SK-N-SH (cell line): ENCODE data around the gene SCO2.

ENCODE experiments used
- EP300 ChIP-seq, 2 experiments: IDR thresholded peaks; 2 replicates each; pipeline versions ENCODE4 v1.4.0 to v1.6.1; 2012; ENCODE audit warnings: borderline replicate concordance in 1 of 2, low read depth in 1 of 2, low read length in 1 of 2
- GABPA ChIP-seq: IDR thresholded peaks from 2 replicates; pipeline ENCODE4 v1.4.0; 2012; ENCODE audit warnings: low read depth, mild to moderate bottlenecking
- YY1 ChIP-seq: IDR thresholded peaks from 2 replicates; pipeline ENCODE4 v1.4.0; 2012; ENCODE audit warnings: low read depth, mild to moderate bottlenecking
- TF ChIP-seq, protein P1 (sequence below): fragments of 200-600 bp; sonication (generic); IDR thresholded peaks from 2 replicates; pipeline ENCODE4 v1.6.1; 2017; ENCODE audit warnings: antibody characterized with exemption, mild to moderate bottlenecking, moderate library complexity

DNA sequence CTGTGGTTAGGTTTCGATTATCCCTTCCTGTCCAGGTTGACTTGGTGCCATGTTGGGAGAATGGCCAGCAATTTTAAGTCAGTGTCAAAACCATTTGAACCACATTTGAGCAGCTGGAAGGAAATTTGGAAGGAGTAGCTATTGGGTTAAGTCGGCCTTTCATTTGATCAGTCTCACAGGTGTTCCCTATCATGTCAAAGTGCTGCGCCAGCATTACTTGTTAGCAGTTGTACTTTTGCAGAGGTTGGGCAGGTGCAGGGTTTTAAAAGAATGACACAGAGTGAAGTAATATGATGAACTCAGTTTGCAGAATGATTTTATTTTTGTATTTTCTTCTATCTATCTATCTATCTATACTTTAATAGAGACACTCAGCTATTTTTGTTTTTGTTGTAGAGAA lies 10.8 kb upstream of the SCO2 start:
- TF ChIP-seq, protein P1, sequence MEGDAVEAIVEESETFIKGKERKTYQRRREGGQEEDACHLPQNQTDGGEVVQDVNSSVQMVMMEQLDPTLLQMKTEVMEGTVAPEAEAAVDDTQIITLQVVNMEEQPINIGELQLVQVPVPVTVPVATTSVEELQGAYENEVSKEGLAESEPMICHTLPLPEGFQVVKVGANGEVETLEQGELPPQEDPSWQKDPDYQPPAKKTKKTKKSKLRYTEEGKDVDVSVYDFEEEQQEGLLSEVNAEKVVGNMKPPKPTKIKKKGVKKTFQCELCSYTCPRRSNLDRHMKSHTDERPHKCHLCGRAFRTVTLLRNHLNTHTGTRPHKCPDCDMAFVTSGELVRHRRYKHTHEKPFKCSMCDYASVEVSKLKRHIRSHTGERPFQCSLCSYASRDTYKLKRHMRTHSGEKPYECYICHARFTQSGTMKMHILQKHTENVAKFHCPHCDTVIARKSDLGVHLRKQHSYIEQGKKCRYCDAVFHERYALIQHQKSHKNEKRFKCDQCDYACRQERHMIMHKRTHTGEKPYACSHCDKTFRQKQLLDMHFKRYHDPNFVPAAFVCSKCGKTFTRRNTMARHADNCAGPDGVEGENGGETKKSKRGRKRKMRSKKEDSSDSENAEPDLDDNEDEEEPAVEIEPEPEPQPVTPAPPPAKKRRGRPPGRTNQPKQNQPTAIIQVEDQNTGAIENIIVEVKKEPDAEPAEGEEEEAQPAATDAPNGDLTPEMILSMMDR, result no peak
- TF ChIP-seq GABPA (no peak), YY1 (no peak), EP300 (IDR thresholded peaks at IDR 0.05; ENCODE audit: borderline replicate concordance in 1 of 2, low read depth in 1 of 2, low read length in 1 of 2) (no peak)
